NCI-H2029 treated with DMSO at 0.1 percent for 48 hours (cell line): ENCODE results near the gene DIP2B.
"Not testable (repeated sequence)": the region's sequence is repeated elsewhere in the genome, so short reads cannot be mapped to it uniquely, and the experiment has no call there.

Experiments used
- DNase-seq: peaks from one replicate; lab custom pipeline; 2025; lab: John Stamatoyannopoulos, UW

DIP2B gene

GRCh38 chr12:50677858-50678257 lies 173.1 kb downstream of the DIP2B start:
- DNase-seq: no peak

- no peak for DNase-seq
Observed at GRCh38 chr12:50678650-50679365, 174.0 kb downstream of the DIP2B start.

- DNase-seq: no peak
Observed at GRCh38 chr12:50679612-50680011, 174.8 kb downstream of the DIP2B start.

GRCh38 chr12:50681064-50681463 lies 176.3 kb downstream of the DIP2B start:
- not testable (repeated sequence) for DNase-seq

GRCh38 chr12:50685641-50686040 lies 180.9 kb downstream of the DIP2B start:
- no peak for DNase-seq

GRCh38 chr12:50686406-50686805 lies 181.6 kb downstream of the DIP2B start:
- no peak for DNase-seq

GRCh38 chr12:50686976-50687375 lies 182.2 kb downstream of the DIP2B start:
- DNase-seq: no peak

GRCh38 chr12:50689437-50689836 lies 184.7 kb downstream of the DIP2B start:
- DNase-seq: no peak

GRCh38 chr12:50690925-50691324 lies 186.1 kb downstream of the DIP2B start:
- DNase-seq: peak; percentile 13

GRCh38 chr12:50695961-50696360 lies 191.2 kb downstream of the DIP2B start:
- no peak for DNase-seq

GRCh38 chr12:50696931-50697330 lies 192.1 kb downstream of the DIP2B start:
- no peak for DNase-seq

- no peak for DNase-seq
Observed at GRCh38 chr12:50699154-50699553, 194.4 kb downstream of the DIP2B start.

GRCh38 chr12:50699940-50700339 lies 195.2 kb downstream of the DIP2B start:
- no peak for DNase-seq

- DNase-seq: no peak
Observed at GRCh38 chr12:50706606-50707005, 201.8 kb downstream of the DIP2B start.

- no peak for DNase-seq
Observed at GRCh38 chr12:50707396-50707795, 202.6 kb downstream of the DIP2B start.

GRCh38 chr12:50708631-50709030 lies 203.8 kb downstream of the DIP2B start:
- no peak for DNase-seq

- no peak for DNase-seq
Observed at GRCh38 chr12:50711121-50711520, 206.3 kb downstream of the DIP2B start.

- no peak for DNase-seq
Observed at GRCh38 chr12:50715174-50715573, 210.4 kb downstream of the DIP2B start.

GRCh38 chr12:50718760-50719159 lies 214.0 kb downstream of the DIP2B start:
- no peak for DNase-seq

- no peak for DNase-seq
Observed at GRCh38 chr12:50720085-50720484, 215.3 kb downstream of the DIP2B start.

- DNase-seq: no peak
Observed at GRCh38 chr12:50720501-50720900, 215.7 kb downstream of the DIP2B start.

- DNase-seq: no peak
Observed at GRCh38 chr12:50723865-50724264, 219.1 kb downstream of the DIP2B start.

GRCh38 chr12:50725011-50725942 lies 220.5 kb downstream of the DIP2B start:
- DNase-seq: peak; percentile 90
